22Rv1 (cell line): ENCODE data around the gene LRSAM1.

Experiments
- H3K27ac ChIP-seq: fragments of 450-650 bp; 2 replicates; pipeline ENCODE4 v1.5.1; 2017
- ZFX ChIP-seq: fragments of 450-650 bp; IDR thresholded peaks from 2 replicates; pipeline ENCODE4 v1.6.1; 2017; ENCODE audit warnings: antibody characterized with exemption, borderline replicate concordance
- TF ChIP-seq, protein P1 (sequence below): fragments of 450-650 bp; IDR thresholded peaks from 2 replicates; pipeline ENCODE4 v1.5.1; 2017; ENCODE audit warnings: mild to moderate bottlenecking

Gene LRSAM1

DNA sequence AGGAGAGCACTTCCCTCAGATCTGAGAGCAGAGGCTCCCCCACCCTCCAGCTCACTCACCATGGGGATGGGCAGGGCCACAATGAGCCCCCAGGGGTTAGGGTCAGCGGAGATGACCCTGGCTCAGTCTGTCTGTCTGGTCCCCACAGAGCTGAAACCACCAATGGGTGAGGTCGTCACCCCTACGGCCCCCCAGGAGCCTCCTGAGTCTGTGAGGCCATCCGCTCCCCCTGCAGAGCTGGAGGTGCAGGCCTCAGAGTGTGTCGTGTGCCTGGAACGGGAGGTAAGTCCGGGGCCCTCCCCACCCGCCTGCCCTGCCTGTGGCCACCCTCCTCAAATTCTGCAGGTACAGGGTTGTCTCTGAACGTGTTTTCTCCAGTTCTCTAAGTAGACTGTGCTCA is 49.6 kb downstream of the LRSAM1 start:
- no peak overlapping the region for H3K27ac ChIP-seq
- TF ChIP-seq, protein P1, sequence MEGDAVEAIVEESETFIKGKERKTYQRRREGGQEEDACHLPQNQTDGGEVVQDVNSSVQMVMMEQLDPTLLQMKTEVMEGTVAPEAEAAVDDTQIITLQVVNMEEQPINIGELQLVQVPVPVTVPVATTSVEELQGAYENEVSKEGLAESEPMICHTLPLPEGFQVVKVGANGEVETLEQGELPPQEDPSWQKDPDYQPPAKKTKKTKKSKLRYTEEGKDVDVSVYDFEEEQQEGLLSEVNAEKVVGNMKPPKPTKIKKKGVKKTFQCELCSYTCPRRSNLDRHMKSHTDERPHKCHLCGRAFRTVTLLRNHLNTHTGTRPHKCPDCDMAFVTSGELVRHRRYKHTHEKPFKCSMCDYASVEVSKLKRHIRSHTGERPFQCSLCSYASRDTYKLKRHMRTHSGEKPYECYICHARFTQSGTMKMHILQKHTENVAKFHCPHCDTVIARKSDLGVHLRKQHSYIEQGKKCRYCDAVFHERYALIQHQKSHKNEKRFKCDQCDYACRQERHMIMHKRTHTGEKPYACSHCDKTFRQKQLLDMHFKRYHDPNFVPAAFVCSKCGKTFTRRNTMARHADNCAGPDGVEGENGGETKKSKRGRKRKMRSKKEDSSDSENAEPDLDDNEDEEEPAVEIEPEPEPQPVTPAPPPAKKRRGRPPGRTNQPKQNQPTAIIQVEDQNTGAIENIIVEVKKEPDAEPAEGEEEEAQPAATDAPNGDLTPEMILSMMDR: no peak
- TF ChIP-seq ZFX: no peak

DNA sequence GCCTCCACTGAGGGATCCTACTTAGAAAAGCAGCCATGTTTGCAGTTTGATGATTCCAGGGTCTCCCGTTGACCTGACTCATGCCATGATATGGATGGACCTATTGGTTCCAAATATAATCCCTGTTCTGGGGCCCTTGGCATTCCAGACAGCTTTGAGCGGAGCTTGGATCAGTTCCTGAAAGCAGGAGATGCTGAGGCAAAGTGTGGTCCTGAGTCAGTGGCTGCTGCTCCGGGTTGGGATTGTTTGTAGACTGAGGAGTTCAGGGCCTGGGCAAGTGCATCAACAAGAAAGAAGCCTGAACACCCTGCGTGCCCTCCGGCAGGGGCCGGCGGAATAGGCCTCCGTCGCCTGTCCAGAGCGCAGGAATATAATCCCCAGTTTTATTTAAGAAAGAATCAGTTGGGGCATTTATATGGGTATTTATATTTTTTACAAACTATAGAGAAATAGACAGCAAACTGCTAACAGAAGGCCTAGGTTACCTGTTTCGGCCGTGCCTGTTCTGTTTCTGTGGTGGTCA is 50.6 kb downstream of the LRSAM1 start:
- no peak for TF ChIP-seq ZFX
- TF ChIP-seq, protein P1: no peak
- no peak overlapping the region for H3K27ac ChIP-seq

DNA sequence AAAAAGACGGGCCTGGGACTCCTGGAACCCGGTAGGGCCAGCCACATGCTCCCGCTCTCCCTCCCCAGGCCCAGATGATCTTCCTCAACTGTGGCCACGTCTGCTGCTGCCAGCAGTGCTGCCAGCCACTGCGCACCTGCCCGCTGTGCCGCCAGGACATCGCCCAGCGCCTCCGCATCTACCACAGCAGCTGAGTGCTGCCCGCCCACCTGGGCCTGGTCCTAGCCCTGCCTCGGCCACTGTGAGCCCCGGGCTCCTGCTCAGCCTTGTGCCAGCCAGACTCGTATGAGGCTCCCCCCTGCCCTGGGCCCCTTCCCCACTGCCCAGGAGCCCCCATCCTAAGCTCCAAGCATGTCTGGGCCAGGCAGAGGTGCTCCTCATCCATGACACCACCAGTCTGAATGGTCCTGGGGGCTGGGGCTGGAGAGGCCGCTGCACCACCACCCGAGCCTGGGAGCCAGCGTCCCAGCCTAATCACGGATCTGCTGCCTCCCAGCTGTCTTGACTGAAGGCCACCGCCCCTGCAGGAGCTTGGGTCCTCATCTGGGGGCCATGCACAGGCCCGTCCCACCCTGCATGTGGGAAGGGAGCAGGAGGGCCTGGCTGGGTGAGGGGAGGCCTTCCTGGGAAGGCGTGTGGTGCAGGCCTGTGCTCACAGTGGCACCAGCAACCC is 51.5 kb downstream of the LRSAM1 start:
- no peak for TF ChIP-seq ZFX
- TF ChIP-seq, protein P1: no peak
- no peak overlapping the region for H3K27ac ChIP-seq

DNA sequence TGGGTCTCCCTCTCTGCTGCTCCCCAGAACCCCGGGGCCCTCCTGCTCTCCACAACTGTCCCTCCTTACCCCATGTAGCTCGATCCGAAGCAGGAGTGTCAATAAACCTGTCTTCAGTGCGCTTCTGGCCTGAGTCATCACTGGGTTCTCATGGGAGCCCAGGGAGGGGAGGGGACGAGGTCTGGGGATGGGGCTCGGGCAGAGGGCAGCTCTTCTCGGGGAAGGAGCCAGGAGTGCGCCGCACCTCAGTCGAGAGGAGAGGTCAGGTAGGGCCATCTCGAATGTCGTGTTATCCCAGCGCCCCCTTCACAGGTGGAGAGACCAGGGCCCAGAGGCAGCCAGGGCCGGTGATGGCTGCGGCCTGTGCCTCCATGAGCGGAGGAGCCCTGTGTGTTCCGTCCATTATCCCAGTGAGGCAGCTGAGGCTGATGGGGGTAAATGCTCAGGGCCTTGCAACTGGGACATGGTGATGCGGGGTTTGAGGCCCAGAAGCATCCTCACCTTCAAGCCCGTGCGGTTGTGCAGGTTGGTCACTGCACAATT is 52.1 kb downstream of the LRSAM1 start:
- no peak overlapping the region for H3K27ac ChIP-seq
- TF ChIP-seq, protein P1: no peak
- TF ChIP-seq ZFX: no peak

DNA sequence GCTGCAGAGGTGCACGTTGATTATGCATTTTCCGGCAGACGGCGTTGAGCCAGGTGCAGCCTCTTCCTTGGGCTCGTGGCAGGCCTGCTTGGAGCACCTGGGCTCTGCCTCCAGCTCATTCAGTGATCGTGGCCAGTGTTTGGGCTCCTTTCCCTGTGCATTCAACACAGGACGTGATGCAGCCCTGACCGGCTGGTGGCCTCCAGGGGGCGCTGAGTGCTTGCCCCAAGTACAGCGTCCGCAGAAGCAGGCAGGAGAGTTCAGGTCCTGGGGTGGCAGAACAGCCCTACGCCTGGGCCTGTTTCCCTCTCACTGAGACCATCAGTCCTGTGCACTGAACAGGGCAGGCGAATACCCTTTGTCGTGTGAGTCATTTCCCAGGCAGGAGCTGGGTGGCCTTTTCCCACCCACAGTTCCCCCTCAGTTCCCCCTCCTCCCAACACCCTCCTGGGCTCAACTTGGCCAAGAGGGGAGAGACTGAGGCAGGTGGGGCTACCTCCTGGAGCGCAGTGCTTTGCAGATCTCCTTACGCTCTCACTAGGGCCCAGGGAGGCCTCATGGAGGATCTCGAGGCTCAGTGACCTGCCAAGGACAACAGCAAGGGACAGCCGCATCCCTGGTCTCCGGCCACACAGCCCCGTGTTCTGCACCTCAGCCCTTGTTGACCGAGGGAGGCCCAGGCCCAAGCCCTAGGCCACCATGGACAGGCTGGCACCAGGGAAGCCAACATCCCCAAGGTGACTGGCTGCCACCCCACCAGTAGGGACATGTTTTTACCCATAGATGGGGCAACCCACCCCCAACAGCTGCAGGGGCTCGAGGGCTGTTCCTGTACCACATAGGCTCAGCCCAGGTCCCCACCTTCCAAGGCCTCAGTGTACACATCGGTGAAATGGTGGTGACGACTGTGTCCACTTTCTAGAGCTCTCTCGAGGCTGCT is 52.9 kb downstream of the LRSAM1 start:
- TF ChIP-seq, protein P1: peak; percentile 91
- TF ChIP-seq ZFX: no peak
- 0 out of 2 replicates have a peak overlapping the region, but pooled peaks have one; percentile 10 for H3K27ac ChIP-seq

DNA sequence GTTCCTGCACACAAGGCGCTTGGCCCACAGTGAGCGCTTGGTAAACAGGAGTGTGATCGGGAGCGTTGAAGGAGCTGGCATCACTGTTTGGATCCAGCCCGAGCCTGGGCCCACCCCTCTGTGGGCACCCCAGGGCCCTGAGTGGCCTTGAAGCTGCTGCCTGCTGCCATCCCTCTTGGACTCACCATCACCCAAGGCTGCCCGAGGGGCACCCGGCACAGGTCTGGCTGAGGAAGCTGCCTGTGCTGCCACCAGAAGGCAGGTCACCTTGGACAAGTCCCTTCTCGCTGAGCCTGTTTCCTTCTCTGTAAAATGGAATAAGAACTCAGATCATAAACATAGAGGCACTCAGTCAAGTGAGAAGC is 53.6 kb downstream of the LRSAM1 start:
- no peak for TF ChIP-seq ZFX
- TF ChIP-seq, protein P1: no peak
- peak overlapping the region; percentile 10; the same call in 1 of the 2 replicates for H3K27ac ChIP-seq
